Caco-2 (cell line): ENCODE measurements around the gene CTSZ. TPM values are rescaled to one million over a fixed set of nuclear protein-coding genes. Genes with fewer than 3 reads are reported as not detected.
"Not testable (repeated sequence)": the region's sequence is repeated elsewhere in the genome, so short reads cannot be mapped to it uniquely, and the experiment has no call there.

Experiments used
- BruUV-seq: library from RNA; stranded (reverse); fragments of 400-500 nt; replicated peaks from 2 replicates; lab custom pipeline; 2021; lab: Mats Ljungman, UMichigan
- CTCF ChIA-PET: fragments of 300-600 bp; sonication (Branson Sonifier 250); formaldehyde crosslinking; loops from one replicate; lab custom pipeline; 2022; ENCODE audit warnings: antibody characterized with exemption; lab: Charles Lee
- POLR2A ChIA-PET: fragments of 300-600 bp; sonication (Branson Sonifier 250); formaldehyde crosslinking; loops from one replicate; lab custom pipeline; 2022; ENCODE audit warnings: antibody characterized with exemption; lab: Charles Lee
- DNase-seq, 2 experiments: peaks; one replicate each; pipeline versions ENCODE4 v3.0.0 to v3.0.0-alpha.2; 2020 to 2022
- H3K27me3 ChIP-seq: replicated peaks from 2 replicates; pipeline ENCODE4 v1.6.0; 2011; ENCODE audit warnings: low read length; ENCODE audit not compliant: control insufficient read depth, insufficient read depth
- H3K36me3 ChIP-seq: 2 replicates; pipeline ENCODE4 v1.5.1; 2011; ENCODE audit warnings: low read length; ENCODE audit not compliant: control insufficient read depth, insufficient read depth
- H3K4me1 ChIP-seq: fragments of 250-450 bp; sonication (Bioruptor Pico); 2 replicates; pipeline ENCODE4 v1.5.1; 2020; ENCODE audit warnings: mild to moderate bottlenecking
- H3K4me3 ChIP-seq: 2 replicates; pipeline ENCODE4 v1.5.1; 2011; ENCODE audit warnings: low read depth, mild to moderate bottlenecking, control low read depth, low read length
- H3K9me3 ChIP-seq: fragments of 250-450 bp; sonication (Bioruptor Pico); 2 replicates; pipeline ENCODE4 v1.5.1; 2020; ENCODE audit warnings: mild to moderate bottlenecking, moderate library complexity
- H3K27ac Mint-ChIP-seq: one replicate; pipeline ENCODE4 v1.8.0; 2022; ENCODE audit warnings: mixed read lengths; ENCODE audit not compliant: unreplicated experiment
- H3K27me3 Mint-ChIP-seq: one replicate; pipeline ENCODE4 v1.8.0; 2022; ENCODE audit warnings: mixed read lengths; ENCODE audit not compliant: insufficient read depth, unreplicated experiment
- H3K36me3 Mint-ChIP-seq: one replicate; pipeline ENCODE4 v1.8.0; 2022; ENCODE audit warnings: mild to moderate bottlenecking, mixed read lengths; ENCODE audit not compliant: insufficient read depth, unreplicated experiment
- H3K4me1 Mint-ChIP-seq: one replicate; pipeline ENCODE4 v1.8.0; 2022; ENCODE audit warnings: low read depth, mixed read lengths; ENCODE audit not compliant: unreplicated experiment
- H3K4me3 Mint-ChIP-seq: one replicate; pipeline ENCODE4 v1.8.0; 2022; ENCODE audit warnings: mild to moderate bottlenecking, moderate library complexity, mixed read lengths; ENCODE audit not compliant: unreplicated experiment
- H3K9me3 Mint-ChIP-seq: one replicate; pipeline ENCODE4 v1.8.0; 2022; ENCODE audit warnings: mixed read lengths; ENCODE audit not compliant: unreplicated experiment
- CTCF ChIP-seq, 2 experiments: fragments of 200-600 bp in 1 of 2; IDR thresholded peaks; 1 replicate in 1 of 2; 2 replicates in 1 of 2; pipeline versions ENCODE4 v1.5.1 to v1.8.0; 2011 to 2022; ENCODE audit warnings: antibody characterized with exemption in 1 of 2, control low read depth in 1 of 2, inconsistent platforms in 1 of 2, low read depth in 1 of 2, low read length in 1 of 2, mild to moderate bottlenecking in 1 of 2, moderate library complexity in 1 of 2; ENCODE audit not compliant: insufficient read depth in 1 of 2, severe bottlenecking in 1 of 2, unreplicated experiment in 1 of 2
- intact Hi-C: fragments of 100-400 bp; cut with micrococcal nuclease; formaldehyde crosslinking; loops from one replicate; pipeline ENCODE4 v1.10.0; 2022; ENCODE audit not compliant: unreplicated experiment
- total RNA-seq: library from RNA; stranded (reverse); gene quantifications from 2 replicates; pipeline ENCODE4 v1.2.3, GENCODE V29; 2022

Gene CTSZ
- total RNA-seq, 1 experiment from 2014 or later, result 228 TPM

- no peak overlapping the region for H3K4me3 ChIP-seq
- H3K27me3 ChIP-seq, result no peaks in the 10 kb centered on the region
- peaks cover 24% of the 10 kb centered on the region for H3K27me3 Mint-ChIP-seq
- no peak overlapping the region for H3K27ac Mint-ChIP-seq
- peaks cover 9% of the 10 kb centered on the region for H3K9me3 Mint-ChIP-seq
- no peak for DNase-seq
- H3K4me1 Mint-ChIP-seq, result no peaks in the 10 kb centered on the region
- no peaks in the 10 kb centered on the region for H3K36me3 Mint-ChIP-seq
- no TSS peak for BruUV-seq
- no peak overlapping the region for H3K4me3 Mint-ChIP-seq
- intact Hi-C loops, result no loop called here
- ChIA-PET POLR2A (no interaction called here), CTCF (no interaction called here)
- no peaks in the 10 kb centered on the region; the same call in 1 of the 2 replicates for H3K9me3 ChIP-seq
- H3K36me3 ChIP-seq, result no peaks in the 10 kb centered on the region
- TF ChIP-seq CTCF (IDR thresholded peaks at IDR 0.05; ENCODE audit: insufficient read depth in 1 of 2, low read depth in 1 of 2, low read length in 1 of 2, severe bottlenecking in 1 of 2, unreplicated experiment in 1 of 2), result no peak
- no peaks in the 10 kb centered on the region for H3K4me1 ChIP-seq
These were observed 54.0 kb downstream of the CTSZ start for GRCh38 chr20:58953050-58953449.

- intact Hi-C loops, result no loop called here
These were observed 56.5 kb downstream of the CTSZ start for GRCh38 chr20:58950603-58951002.

GRCh38 chr20:58947797-58948388, 59.2 kb downstream of the CTSZ start:
- H3K9me3 ChIP-seq, H3K4me3 ChIP-seq, H3K36me3 ChIP-seq, intact Hi-C loops, CTCF ChIA-PET, H3K4me3 Mint-ChIP-seq, DNase-seq, BruUV-seq, H3K27ac Mint-ChIP-seq, H3K4me1 ChIP-seq, POLR2A ChIA-PET, H3K4me1 Mint-ChIP-seq, H3K27me3 ChIP-seq, H3K9me3 Mint-ChIP-seq, H3K36me3 Mint-ChIP-seq: not testable (repeated sequence)
- H3K27me3 Mint-ChIP-seq, result peaks cover 27% of the 10 kb centered on the region

More at GRCh38 chr20:58950603-58951002, 56.5 kb downstream of the CTSZ start:
- TF ChIP-seq CTCF (IDR thresholded peaks at IDR 0.05; ENCODE audit: insufficient read depth in 1 of 2, low read depth in 1 of 2, low read length in 1 of 2, severe bottlenecking in 1 of 2, unreplicated experiment in 1 of 2), result peak in 1 of 2 experiments; percentile 23
- POLR2A ChIA-PET, result no interaction called here
- H3K36me3 ChIP-seq, result no peaks in the 10 kb centered on the region
- no peaks in the 10 kb centered on the region for H3K27me3 ChIP-seq
- no peaks in the 10 kb centered on the region for H3K4me1 Mint-ChIP-seq
- H3K4me1 ChIP-seq, result no peaks in the 10 kb centered on the region
- no peak overlapping the region for H3K4me3 ChIP-seq
- H3K9me3 ChIP-seq, result no peaks in the 10 kb centered on the region; the same call in 1 of the 2 replicates
- no peak overlapping the region for H3K4me3 Mint-ChIP-seq
- H3K36me3 Mint-ChIP-seq, result no peaks in the 10 kb centered on the region
- CTCF ChIA-PET, result no interaction called here
- H3K9me3 Mint-ChIP-seq, result peaks cover 9% of the 10 kb centered on the region
- peaks cover 27% of the 10 kb centered on the region for H3K27me3 Mint-ChIP-seq
- BruUV-seq, result no TSS peak
- H3K27ac Mint-ChIP-seq, result no peak overlapping the region
- DNase-seq, result no peak
